ENCODE measurements around the gene ADCY2.

Gene ADCY2

GRCh38 chr5:7446913-7447312, 51.0 kb downstream of the ADCY2 start:
- H3K4me1 ChIP-seq (ENCODE audit: insufficient read depth, low read length) = peaks cover 8% of the 10 kb centered on the region; the same call in 1 of the 2 replicates
- no peak overlapping the region for H3K4me3 ChIP-seq (ENCODE audit: low read length)
- H3K9ac ChIP-seq (ENCODE audit: low read depth, low read length) = no peak overlapping the region
- no peaks in the 10 kb centered on the region for H3K27me3 ChIP-seq (ENCODE audit: insufficient read depth, low read length)
- H3K27ac ChIP-seq (ENCODE audit: low read length) = no peak overlapping the region
- no peaks in the 10 kb centered on the region for H3K36me3 ChIP-seq (ENCODE audit: insufficient read depth, low read depth, low read length)
- no peaks in the 10 kb centered on the region for H3K9me3 ChIP-seq (ENCODE audit: insufficient read depth, low read depth, low read length)

DNA sequence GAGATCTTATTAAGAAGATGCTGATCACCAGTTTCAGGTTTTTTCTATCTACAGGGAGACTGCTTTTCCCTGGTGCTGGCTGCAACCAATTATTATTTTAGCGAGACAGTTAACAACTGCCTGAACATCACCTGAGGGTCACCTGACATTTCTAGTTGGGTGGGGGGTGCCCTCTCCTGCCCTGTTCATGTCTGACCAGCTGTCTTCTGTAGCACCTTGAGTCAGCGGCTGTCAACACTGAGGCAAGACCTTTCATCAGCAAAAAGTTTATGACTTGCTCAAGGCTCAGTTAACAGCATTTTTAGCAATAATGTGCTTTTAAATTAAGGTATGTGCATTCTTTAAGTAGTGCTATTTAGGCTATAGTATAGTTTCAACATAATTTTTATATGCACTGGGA, 58.0 kb downstream of the ADCY2 start:
- H3K9me3 ChIP-seq (ENCODE audit: insufficient read depth, low read depth, low read length) = no peaks in the 10 kb centered on the region
- no peak overlapping the region for H3K27ac ChIP-seq (ENCODE audit: low read length)
- no peaks in the 10 kb centered on the region for H3K27me3 ChIP-seq (ENCODE audit: insufficient read depth, low read length)
- no peak overlapping the region for H3K9ac ChIP-seq (ENCODE audit: low read depth, low read length)
- H3K4me1 ChIP-seq (ENCODE audit: insufficient read depth, low read length) = no peaks in the 10 kb centered on the region
- no peaks in the 10 kb centered on the region for H3K36me3 ChIP-seq (ENCODE audit: insufficient read depth, low read depth, low read length)
- no peak overlapping the region for H3K4me3 ChIP-seq (ENCODE audit: low read length)

- Histone ChIP-seq H3K27me3 (ENCODE audit: insufficient read depth, low read length) (no peaks in the 10 kb centered on the region), H3K36me3 (ENCODE audit: insufficient read depth, low read depth, low read length) (no peaks in the 10 kb centered on the region), H3K4me1 (ENCODE audit: insufficient read depth, low read length) (no peaks in the 10 kb centered on the region), H3K9ac (ENCODE audit: low read depth, low read length) (no peak overlapping the region), H3K9me3 (ENCODE audit: insufficient read depth, low read depth, low read length) (no peaks in the 10 kb centered on the region), H3K27ac (ENCODE audit: low read length) (no peak overlapping the region), H3K4me3 (ENCODE audit: low read length) (no peak overlapping the region)
These were observed 60.3 kb downstream of the ADCY2 start for GRCh38 chr5:7456206-7456605.

- H3K27ac ChIP-seq (ENCODE audit: low read length) = no peak overlapping the region
- H3K27me3 ChIP-seq (ENCODE audit: insufficient read depth, low read length) = no peaks in the 10 kb centered on the region
- no peaks in the 10 kb centered on the region for H3K36me3 ChIP-seq (ENCODE audit: insufficient read depth, low read depth, low read length)
- no peaks in the 10 kb centered on the region for H3K9me3 ChIP-seq (ENCODE audit: insufficient read depth, low read depth, low read length)
- H3K4me3 ChIP-seq (ENCODE audit: low read length) = no peak overlapping the region
- no peak overlapping the region for H3K9ac ChIP-seq (ENCODE audit: low read depth, low read length)
- H3K4me1 ChIP-seq (ENCODE audit: insufficient read depth, low read length) = peaks cover 12% of the 10 kb centered on the region
These were observed 65.4 kb downstream of the ADCY2 start for GRCh38 chr5:7461371-7461770.

GRCh38 chr5:7462758-7463157, 66.8 kb downstream of the ADCY2 start:
- H3K27ac ChIP-seq (ENCODE audit: low read length) = no peak overlapping the region
- no peaks in the 10 kb centered on the region for H3K36me3 ChIP-seq (ENCODE audit: insufficient read depth, low read depth, low read length)
- H3K4me3 ChIP-seq (ENCODE audit: low read length) = no peak overlapping the region
- H3K4me1 ChIP-seq (ENCODE audit: insufficient read depth, low read length) = peaks cover 19% of the 10 kb centered on the region
- H3K9me3 ChIP-seq (ENCODE audit: insufficient read depth, low read depth, low read length) = no peaks in the 10 kb centered on the region
- H3K27me3 ChIP-seq (ENCODE audit: insufficient read depth, low read length) = no peaks in the 10 kb centered on the region
- no peak overlapping the region for H3K9ac ChIP-seq (ENCODE audit: low read depth, low read length)

GRCh38 chr5:7464182-7464581, 68.2 kb downstream of the ADCY2 start:
- H3K27me3 ChIP-seq (ENCODE audit: insufficient read depth, low read length) = no peaks in the 10 kb centered on the region
- H3K36me3 ChIP-seq (ENCODE audit: insufficient read depth, low read depth, low read length) = no peaks in the 10 kb centered on the region
- H3K27ac ChIP-seq (ENCODE audit: low read length) = no peak overlapping the region
- H3K4me1 ChIP-seq (ENCODE audit: insufficient read depth, low read length) = peaks cover 19% of the 10 kb centered on the region
- no peaks in the 10 kb centered on the region for H3K9me3 ChIP-seq (ENCODE audit: insufficient read depth, low read depth, low read length)
- H3K4me3 ChIP-seq (ENCODE audit: low read length) = no peak overlapping the region
- H3K9ac ChIP-seq (ENCODE audit: low read depth, low read length) = no peak overlapping the region

DNA sequence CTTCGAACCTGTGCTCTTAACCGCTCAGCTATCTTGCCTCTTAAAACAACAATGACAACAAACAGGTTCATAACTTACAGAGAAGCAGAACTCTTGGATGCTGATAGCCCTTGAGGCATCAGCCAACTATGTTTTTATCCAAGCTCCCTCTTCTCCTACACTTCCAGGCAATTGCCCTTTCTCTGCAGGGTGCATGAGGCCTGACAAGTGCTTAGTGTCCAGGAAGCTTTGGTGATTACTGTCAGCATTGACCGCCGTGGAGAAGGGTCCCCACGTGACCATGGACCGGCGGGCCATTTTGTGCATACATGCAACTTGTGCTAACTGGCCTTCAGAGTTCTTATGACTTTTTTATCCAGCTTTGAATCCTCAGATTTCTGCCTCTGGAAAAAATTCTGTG, 71.2 kb downstream of the ADCY2 start:
- Histone ChIP-seq H3K9me3 (ENCODE audit: insufficient read depth, low read depth, low read length) (peaks cover 16% of the 10 kb centered on the region), H3K4me1 (ENCODE audit: insufficient read depth, low read length) (peaks cover 19% of the 10 kb centered on the region), H3K4me3 (ENCODE audit: low read length) (no peak overlapping the region), H3K27ac (ENCODE audit: low read length) (no peak overlapping the region), H3K27me3 (ENCODE audit: insufficient read depth, low read length) (no peaks in the 10 kb centered on the region), H3K9ac (ENCODE audit: low read depth, low read length) (no peak overlapping the region), H3K36me3 (ENCODE audit: insufficient read depth, low read depth, low read length) (no peaks in the 10 kb centered on the region)

GRCh38 chr5:7468742-7469141, 72.8 kb downstream of the ADCY2 start:
- no peak overlapping the region for H3K9ac ChIP-seq (ENCODE audit: low read depth, low read length)
- H3K36me3 ChIP-seq (ENCODE audit: insufficient read depth, low read depth, low read length) = no peaks in the 10 kb centered on the region
- no peaks in the 10 kb centered on the region for H3K27me3 ChIP-seq (ENCODE audit: insufficient read depth, low read length)
- H3K27ac ChIP-seq (ENCODE audit: low read length) = no peak overlapping the region
- no peak overlapping the region for H3K4me3 ChIP-seq (ENCODE audit: low read length)
- peaks cover 19% of the 10 kb centered on the region for H3K4me1 ChIP-seq (ENCODE audit: insufficient read depth, low read length)
- H3K9me3 ChIP-seq (ENCODE audit: insufficient read depth, low read depth, low read length) = peaks cover 16% of the 10 kb centered on the region

- Histone ChIP-seq H3K4me1 (ENCODE audit: insufficient read depth, low read length) (peaks cover 27% of the 10 kb centered on the region), H3K27ac (ENCODE audit: low read length) (no peak overlapping the region), H3K9ac (ENCODE audit: low read depth, low read length) (no peak overlapping the region), H3K27me3 (ENCODE audit: insufficient read depth, low read length) (no peaks in the 10 kb centered on the region), H3K4me3 (ENCODE audit: low read length) (no peak overlapping the region), H3K9me3 (ENCODE audit: insufficient read depth, low read depth, low read length) (peaks cover 16% of the 10 kb centered on the region), H3K36me3 (ENCODE audit: insufficient read depth, low read depth, low read length) (no peaks in the 10 kb centered on the region)
These were observed 75.8 kb downstream of the ADCY2 start for GRCh38 chr5:7471710-7472109.

GRCh38 chr5:7473115-7473514, 77.2 kb downstream of the ADCY2 start:
- no peak overlapping the region; the same call in 1 of the 2 replicates for H3K9ac ChIP-seq (ENCODE audit: low read depth, low read length)
- no peaks in the 10 kb centered on the region for H3K27me3 ChIP-seq (ENCODE audit: insufficient read depth, low read length)
- peaks cover 16% of the 10 kb centered on the region for H3K9me3 ChIP-seq (ENCODE audit: insufficient read depth, low read depth, low read length)
- no peak overlapping the region for H3K27ac ChIP-seq (ENCODE audit: low read length)
- H3K4me1 ChIP-seq (ENCODE audit: insufficient read depth, low read length) = peaks cover 21% of the 10 kb centered on the region
- H3K36me3 ChIP-seq (ENCODE audit: insufficient read depth, low read depth, low read length) = no peaks in the 10 kb centered on the region
- H3K4me3 ChIP-seq (ENCODE audit: low read length) = peak overlapping the region; percentile 39; the same call in 1 of the 2 replicates

GRCh38 chr5:7473668-7474215, 77.8 kb downstream of the ADCY2 start:
- peaks cover 21% of the 10 kb centered on the region for H3K4me1 ChIP-seq (ENCODE audit: insufficient read depth, low read length)
- H3K36me3 ChIP-seq (ENCODE audit: insufficient read depth, low read depth, low read length) = no peaks in the 10 kb centered on the region
- H3K4me3 ChIP-seq (ENCODE audit: low read length) = peak overlapping the region; percentile 39; the same call in 1 of the 2 replicates
- H3K27me3 ChIP-seq (ENCODE audit: insufficient read depth, low read length) = no peaks in the 10 kb centered on the region
- H3K9me3 ChIP-seq (ENCODE audit: insufficient read depth, low read depth, low read length) = peaks cover 16% of the 10 kb centered on the region
- no peak overlapping the region; the same call in 1 of the 2 replicates for H3K9ac ChIP-seq (ENCODE audit: low read depth, low read length)
- H3K27ac ChIP-seq (ENCODE audit: low read length) = no peak overlapping the region

- H3K27ac ChIP-seq (ENCODE audit: low read length) = no peak overlapping the region
- peaks cover 16% of the 10 kb centered on the region for H3K9me3 ChIP-seq (ENCODE audit: insufficient read depth, low read depth, low read length)
- no peaks in the 10 kb centered on the region for H3K36me3 ChIP-seq (ENCODE audit: insufficient read depth, low read depth, low read length)
- H3K4me1 ChIP-seq (ENCODE audit: insufficient read depth, low read length) = peaks cover 21% of the 10 kb centered on the region
- no peaks in the 10 kb centered on the region for H3K27me3 ChIP-seq (ENCODE audit: insufficient read depth, low read length)
- no peak overlapping the region for H3K9ac ChIP-seq (ENCODE audit: low read depth, low read length)
- no peak overlapping the region for H3K4me3 ChIP-seq (ENCODE audit: low read length)
These were observed 79.0 kb downstream of the ADCY2 start for GRCh38 chr5:7474821-7475403.
